ENCODE data around the gene LPAR1. TPM values are rescaled to one million over a fixed set of nuclear protein-coding genes. Genes with fewer than 3 reads are reported as not detected.
A peak's percentile ranks its signal among the peaks of the same experiment; 100 is the strongest.

LPAR1 gene
- total and polyA plus RNA-seq, 10 of the 15 experiments (the other 5 are each of a cell fraction or from before 2014, with no cell fraction given) = 3.3 to 12.9 (median 8.4) TPM

DNA sequence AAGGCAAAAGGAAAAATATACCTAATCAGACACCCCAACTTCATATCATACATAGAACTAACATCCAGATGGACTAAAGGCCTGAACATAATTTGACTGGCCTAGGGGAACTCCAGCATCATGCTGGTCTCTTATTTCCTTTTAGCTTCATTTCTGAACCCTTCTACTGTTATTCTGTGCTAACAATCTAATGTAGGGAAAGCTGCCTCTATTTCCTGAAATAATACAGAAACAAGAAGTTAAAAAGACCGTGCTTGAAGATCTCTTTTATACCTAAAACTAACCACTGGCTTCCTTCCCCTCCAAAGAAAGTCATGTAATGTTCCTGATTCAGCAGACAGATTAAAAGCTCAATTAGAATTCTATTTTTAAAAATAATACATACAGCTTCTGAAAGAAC lies 36.7 kb downstream of the LPAR1 start:
- H3K4me2 ChIP-seq (ENCODE audit: control insufficient read depth, insufficient read depth) = no peak overlapping the region
- H3K4me1 ChIP-seq (ENCODE audit: control insufficient read depth, insufficient read depth, low read length) = no peaks in the 10 kb centered on the region
- H2AFZ ChIP-seq (ENCODE audit: control insufficient read depth, low read depth, low read length) = no peak overlapping the region
- CTCF ChIA-PET = interaction anchor here (0.7 to 5.0 kb wide), 8 partner anchors 9 to 35 kb away, joined by 3 to 25 read pairs (median 5); no protein-coding TSS in a partner anchor
- no peaks in the 10 kb centered on the region for H3K79me2 ChIP-seq (ENCODE audit: control insufficient read depth, insufficient read depth, low read length)
- RAD21 ChIA-PET (ENCODE audit: unreplicated experiment) = interaction anchor here (0.8 to 3.2 kb wide), 11 partner anchors 11 to 193 kb away, joined by 3 to 20 read pairs (median 4); no protein-coding TSS in a partner anchor
- no peaks in the 10 kb centered on the region for H3K9me3 ChIP-seq (replicated peaks; ENCODE audit: control insufficient read depth, insufficient read depth, low read length)
- DNase-seq (ENCODE audit: low read depth, low spot score) (no peak), FAIRE-seq (peak; percentile 65), ATAC-seq (peak; percentile 59)
- H3K4me3 ChIP-seq = no peak overlapping the region
- no TSS peak for BruUV-seq (replicated peaks)
- H3K27me3 ChIP-seq (replicated peaks in 1 of 2; ENCODE audit: control insufficient read depth in 2 of 2, insufficient read depth in 2 of 2, low read length in 1 of 2) = no peaks in the 10 kb centered on the region; a peak in 1 of 4 replicates
- TF ChIP-seq RUNX3 (IDR thresholded peaks at IDR 0.05; ENCODE audit: low read length) = peak; percentile 11; the same call in 1 of the 2 replicates
- TF ChIP-seq NFIC (IDR thresholded peaks at IDR 0.05; ENCODE audit: low read depth, low read length) = peak; percentile 15; the same call in 1 of the 2 replicates
- TF ChIP-seq SREBF2 (IDR thresholded peaks at IDR 0.05; ENCODE audit: low read length) = no peak
- 7% methylated on average over 1 of the region's 1 CpG for WGBS (ENCODE audit: insufficient coverage, insufficient replicate concordance, low lambda C conversion rate, missing lambda C conversion rate)
- SMC1A ChIA-PET (ENCODE audit: uncharacterized antibody, unreplicated experiment) = interaction anchor here (0.7 to 10.0 kb wide), 12 partner anchors 9 to 193 kb away, joined by 3 to 124 read pairs (median 5); no protein-coding TSS in a partner anchor
- intact Hi-C loops (cut with micrococcal nuclease; ENCODE audit: unreplicated experiment) (no loop called here), in situ Hi-C loops (cut with MboI) (no loop called here)
- H3K27ac ChIP-seq (ENCODE audit: control insufficient read depth, insufficient read depth) = no peak overlapping the region
- no peaks in the 10 kb centered on the region for H3K36me3 ChIP-seq (ENCODE audit: control insufficient read depth in 2 of 2, insufficient read depth in 2 of 2, low read length in 1 of 2)
- H3K9ac ChIP-seq (ENCODE audit: control insufficient read depth, insufficient read depth, low read length) = no peak overlapping the region
- POLR2A ChIA-PET = interaction anchor here (0.7 to 3.4 kb wide), 4 partner anchors 11 to 123 kb away, joined by 3 to 14 read pairs (median 8); no protein-coding TSS in a partner anchor
- no peaks in the 10 kb centered on the region for H4K20me1 ChIP-seq (ENCODE audit: control insufficient read depth, insufficient read depth)

DNA sequence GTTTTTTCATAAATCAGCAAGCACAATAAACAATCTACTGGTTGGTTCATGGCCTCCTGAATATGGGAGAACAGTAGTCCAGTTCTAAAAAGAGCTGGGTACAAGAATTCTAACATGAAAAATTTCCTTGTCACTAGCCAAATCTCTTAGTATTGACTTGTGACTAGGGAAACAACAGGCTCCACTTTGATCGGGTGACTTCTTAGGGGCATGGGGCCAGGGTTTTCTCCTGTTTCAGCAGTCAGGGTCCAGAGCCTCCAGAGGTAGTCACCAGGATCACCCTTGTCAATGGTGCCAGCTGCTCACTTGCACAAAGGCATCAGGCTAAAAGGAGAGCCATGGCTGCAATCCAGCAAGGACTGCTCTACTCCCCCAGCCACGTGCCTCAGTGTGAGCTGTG lies 38.1 kb downstream of the LPAR1 start:
- H3K4me2 ChIP-seq (ENCODE audit: control insufficient read depth, insufficient read depth) = no peak overlapping the region
- no peak overlapping the region for H3K27ac ChIP-seq (ENCODE audit: control insufficient read depth, insufficient read depth)
- H3K4me1 ChIP-seq (ENCODE audit: control insufficient read depth, insufficient read depth, low read length) = peaks cover 6% of the 10 kb centered on the region
- DNase-seq (ENCODE audit: low read depth, low spot score) = no peak
- H3K4me3 ChIP-seq = no peak overlapping the region
- no peak for TF ChIP-seq BACH1 (IDR thresholded peaks at IDR 0.05; ENCODE audit: borderline replicate concordance)
- TF ChIP-seq NR2F1 (conservative IDR thresholded peaks at IDR 0.05) = no peak
- no peak for TF ChIP-seq BRCA1 (IDR thresholded peaks at IDR 0.05; ENCODE audit: low read depth, low read length)
- no peak for TF ChIP-seq CREB1 (IDR thresholded peaks at IDR 0.05; ENCODE audit: low read depth)
- TF ChIP-seq, protein P1, sequence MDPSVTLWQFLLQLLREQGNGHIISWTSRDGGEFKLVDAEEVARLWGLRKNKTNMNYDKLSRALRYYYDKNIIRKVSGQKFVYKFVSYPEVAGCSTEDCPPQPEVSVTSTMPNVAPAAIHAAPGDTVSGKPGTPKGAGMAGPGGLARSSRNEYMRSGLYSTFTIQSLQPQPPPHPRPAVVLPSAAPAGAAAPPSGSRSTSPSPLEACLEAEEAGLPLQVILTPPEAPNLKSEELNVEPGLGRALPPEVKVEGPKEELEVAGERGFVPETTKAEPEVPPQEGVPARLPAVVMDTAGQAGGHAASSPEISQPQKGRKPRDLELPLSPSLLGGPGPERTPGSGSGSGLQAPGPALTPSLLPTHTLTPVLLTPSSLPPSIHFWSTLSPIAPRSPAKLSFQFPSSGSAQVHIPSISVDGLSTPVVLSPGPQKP (IDR thresholded peaks at IDR 0.05; ENCODE audit: low read depth, low read length) = no peak
- ChIA-PET SMC1A (ENCODE audit: uncharacterized antibody, unreplicated experiment) (interaction anchor here (1.0 to 10.0 kb wide), 11 partner anchors 8 to 65 kb away, joined by 3 to 124 read pairs (median 12); no protein-coding TSS in a partner anchor), CTCF (interaction anchor here (3.3 to 5.0 kb wide), 2 partner anchors 11 to 16 kb away, joined by 19 to 25 read pairs; no protein-coding TSS in a partner anchor), RAD21 (ENCODE audit: unreplicated experiment) (interaction anchor here (0.9 to 3.2 kb wide), 8 partner anchors 11 to 198 kb away, joined by 3 to 17 read pairs (median 5); no protein-coding TSS in a partner anchor), POLR2A (interaction anchor here (1.1 to 2.6 kb wide), 7 partner anchors 8 to 39 kb away, joined by 4 to 14 read pairs (median 4); partner anchors contain the start of gene LPAR1)
- ATAC-seq = no peak; the same call in 2 of the 3 replicates
- no peaks in the 10 kb centered on the region for H4K20me1 ChIP-seq (ENCODE audit: control insufficient read depth, insufficient read depth)
- WGBS (ENCODE audit: insufficient coverage, insufficient replicate concordance, low lambda C conversion rate, missing lambda C conversion rate) = 50% methylated on average over 2 of the region's 2 CpGs
- no TSS peak for BruUV-seq (replicated peaks)
- intact Hi-C loops (cut with micrococcal nuclease; ENCODE audit: unreplicated experiment) (no loop called here), in situ Hi-C loops (cut with MboI) (no loop called here)
- H3K9me3 ChIP-seq (replicated peaks; ENCODE audit: control insufficient read depth, insufficient read depth, low read length) = no peaks in the 10 kb centered on the region
- no peaks in the 10 kb centered on the region for H3K36me3 ChIP-seq (ENCODE audit: control insufficient read depth in 2 of 2, insufficient read depth in 2 of 2, low read length in 1 of 2)
- no peak for FAIRE-seq
- no peaks in the 10 kb centered on the region for H3K79me2 ChIP-seq (ENCODE audit: control insufficient read depth, insufficient read depth, low read length)
- no peak overlapping the region for H2AFZ ChIP-seq (ENCODE audit: control insufficient read depth, low read depth, low read length)
- H3K27me3 ChIP-seq (replicated peaks in 1 of 2; ENCODE audit: control insufficient read depth in 2 of 2, insufficient read depth in 2 of 2, low read length in 1 of 2) = no peaks in the 10 kb centered on the region; a peak in 1 of 4 replicates
- H3K9ac ChIP-seq (ENCODE audit: control insufficient read depth, insufficient read depth, low read length) = no peak overlapping the region

Data from GM12878 (cell line).